ENCODE measurements around the gene TVP23C. TPM values are rescaled to one million over a fixed set of nuclear protein-coding genes. Genes with fewer than 3 reads are reported as not detected.

The TVP23C gene
- total RNA-seq, 1 experiment from 2014 or later: 16.9 TPM

DNA sequence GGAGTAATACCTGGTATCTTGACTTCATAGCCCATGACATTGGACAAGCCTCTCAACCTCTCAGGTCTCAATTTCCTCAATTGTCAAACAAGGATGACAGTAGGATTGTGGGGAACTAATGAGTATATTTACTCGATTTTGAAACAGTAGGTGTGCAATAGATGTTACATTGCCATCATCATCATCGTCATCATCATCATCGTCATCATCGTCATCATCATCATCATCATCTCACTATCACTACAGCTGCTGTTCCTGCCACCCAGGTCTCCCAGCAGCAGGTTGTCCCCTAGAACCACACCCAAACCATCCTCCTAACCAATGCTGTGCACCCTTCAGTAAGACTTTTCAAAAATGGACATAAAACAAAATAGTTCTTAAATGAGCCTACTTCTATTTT is 71.1 kb downstream of the TVP23C start:
- Mint-ChIP-seq H3K4me3 (no peak overlapping the region), H3K27ac (no peak overlapping the region; a peak in 1 of 7 replicates), H3K27me3 (ENCODE audit: low read depth) (no peaks in the 10 kb centered on the region), H3K4me1 (peaks cover 29 to 32% of the 10 kb centered on the region in 2 experiments), H3K9me3 (peaks cover 3 to 4% of the 10 kb centered on the region in 2 experiments; a peak in 3 of 5 replicates), H3K36me3 (ENCODE audit: insufficient read depth in 1 of 3, low read depth in 3 of 3) (peaks cover 35 to 59% (median 47%) of the 10 kb centered on the region in 3 experiments)
- Histone ChIP-seq H3K18ac (ENCODE audit: insufficient read length, low read depth, low read length) (no peak overlapping the region), H3K14ac (ENCODE audit: insufficient read depth, low read length) (no peak overlapping the region), H3K79me2 (ENCODE audit: insufficient read depth, low read length) (no peaks in the 10 kb centered on the region), H3K4me2 (ENCODE audit: insufficient read depth, insufficient read length, low read length) (no peak overlapping the region), H4K8ac (replicated peaks; ENCODE audit: insufficient read length, low read depth, low read length) (no peak overlapping the region), H3K79me1 (ENCODE audit: insufficient read depth, low read depth, low read length, poor library complexity, severe bottlenecking) (no peaks in the 10 kb centered on the region), H3K9ac (ENCODE audit: extremely low read depth, insufficient read length, low read length) (no peak overlapping the region), H2BK20ac (ENCODE audit: low read depth, low read length, poor library complexity, severe bottlenecking) (no peak overlapping the region), H2BK120ac (ENCODE audit: low read depth, low read length, poor library complexity, severe bottlenecking) (no peak overlapping the region), H2AK5ac (ENCODE audit: insufficient read length, low read length) (no peak overlapping the region), H2AFZ (ENCODE audit: low read length) (no peak overlapping the region), H3K4ac (ENCODE audit: low read depth, low read length) (no peak overlapping the region), H3K56ac (ENCODE audit: insufficient read length, low read depth, low read length) (no peak overlapping the region), H2BK12ac (ENCODE audit: insufficient read length, low read depth, low read length) (no peak overlapping the region), H2BK15ac (ENCODE audit: low read depth, low read length) (no peak overlapping the region), H3K27ac (ENCODE audit: insufficient read length, low read depth, low read length) (no peak overlapping the region), H2BK5ac (ENCODE audit: insufficient read length, low read length) (no peak overlapping the region), H4K20me1 (ENCODE audit: control insufficient read depth, insufficient read depth, insufficient read length) (no peaks in the 10 kb centered on the region), H4K5ac (ENCODE audit: insufficient read length, low read depth, low read length) (no peak overlapping the region), H3K4me1 (ENCODE audit: insufficient read depth, low read length) (peaks cover 6% of the 10 kb centered on the region; the same call in 1 of the 2 replicates), H3K27me3 (ENCODE audit: insufficient read depth, low read length) (no peaks in the 10 kb centered on the region), H3K23me2 (ENCODE audit: insufficient read length, low read depth, low read length, poor library complexity, severe bottlenecking) (no peaks in the 10 kb centered on the region), H3K23ac (ENCODE audit: insufficient read length, low read depth, low read length) (no peak overlapping the region), H3K9me3 (ENCODE audit: control insufficient read depth, low read depth, low read length) (no peaks in the 10 kb centered on the region), H3T11ph (ENCODE audit: low read length) (no peak overlapping the region), H4K91ac (ENCODE audit: insufficient read length, low read depth, low read length) (no peak overlapping the region)
- TF ChIP-seq, protein P1, sequence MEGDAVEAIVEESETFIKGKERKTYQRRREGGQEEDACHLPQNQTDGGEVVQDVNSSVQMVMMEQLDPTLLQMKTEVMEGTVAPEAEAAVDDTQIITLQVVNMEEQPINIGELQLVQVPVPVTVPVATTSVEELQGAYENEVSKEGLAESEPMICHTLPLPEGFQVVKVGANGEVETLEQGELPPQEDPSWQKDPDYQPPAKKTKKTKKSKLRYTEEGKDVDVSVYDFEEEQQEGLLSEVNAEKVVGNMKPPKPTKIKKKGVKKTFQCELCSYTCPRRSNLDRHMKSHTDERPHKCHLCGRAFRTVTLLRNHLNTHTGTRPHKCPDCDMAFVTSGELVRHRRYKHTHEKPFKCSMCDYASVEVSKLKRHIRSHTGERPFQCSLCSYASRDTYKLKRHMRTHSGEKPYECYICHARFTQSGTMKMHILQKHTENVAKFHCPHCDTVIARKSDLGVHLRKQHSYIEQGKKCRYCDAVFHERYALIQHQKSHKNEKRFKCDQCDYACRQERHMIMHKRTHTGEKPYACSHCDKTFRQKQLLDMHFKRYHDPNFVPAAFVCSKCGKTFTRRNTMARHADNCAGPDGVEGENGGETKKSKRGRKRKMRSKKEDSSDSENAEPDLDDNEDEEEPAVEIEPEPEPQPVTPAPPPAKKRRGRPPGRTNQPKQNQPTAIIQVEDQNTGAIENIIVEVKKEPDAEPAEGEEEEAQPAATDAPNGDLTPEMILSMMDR (conservative IDR thresholded peaks at IDR 0.05): no peak
- no CpG with 5 or more reads among the region's 4 CpGs for WGBS (ENCODE audit: extremely low coverage, insufficient read length, low lambda C conversion rate)
- no peak for DNase-seq

Data from H9 (cell line).